HCT116 (cell line): Measurements from ENCODE around the gene PACS2.

Source experiments
- CEBPB ChIP-seq: IDR thresholded peaks from 2 replicates; pipeline ENCODE4 v1.6.1; 2012; ENCODE audit warnings: low read depth
- CTCF ChIP-seq, 3 experiments: fragments of 200-600 bp in 1 of 3; sonication (generic) in 1 of 3; IDR thresholded peaks in 2 of 3; conservative IDR thresholded peaks in 1 of 3; 2 replicates each; pipeline ENCODE4 v1.5.1; 2012 to 2017; ENCODE audit warnings: low read depth in 2 of 3, low read length in 2 of 3, antibody characterized with exemption in 1 of 3, borderline replicate concordance in 1 of 3, control low read depth in 1 of 3, mild to moderate bottlenecking in 1 of 3, mixed read lengths in 1 of 3, mixed run types in 1 of 3, moderate library complexity in 1 of 3; ENCODE audit not compliant: insufficient read depth in 1 of 3
- ELF1 ChIP-seq: IDR thresholded peaks from 2 replicates; pipeline ENCODE4 v1.6.1; 2012; ENCODE audit warnings: low read depth, borderline replicate concordance
- POLR2A ChIP-seq: IDR thresholded peaks from 2 replicates; pipeline ENCODE4 v1.7.0; 2011; ENCODE audit warnings: borderline replicate concordance; ENCODE audit not compliant: insufficient read depth, insufficient read length; ENCODE audit errors: extremely low read depth
- POLR2AphosphoS5 ChIP-seq: IDR thresholded peaks from 2 replicates; pipeline ENCODE4 v1.6.1; 2011; ENCODE audit warnings: mild to moderate bottlenecking, low read depth, low read length, moderate library complexity
- RAD21 ChIP-seq: IDR thresholded peaks from 2 replicates; pipeline ENCODE4 v1.6.1; 2012; ENCODE audit warnings: low read depth, mild to moderate bottlenecking
- REST ChIP-seq: IDR thresholded peaks from 2 replicates; pipeline ENCODE4 v1.6.1; 2012; ENCODE audit warnings: low read depth
- SIN3A ChIP-seq: IDR thresholded peaks from 2 replicates; pipeline ENCODE4 v1.6.1; 2012; ENCODE audit warnings: low read depth
- SP1 ChIP-seq: IDR thresholded peaks from 2 replicates; pipeline ENCODE4 v1.6.1; 2012; ENCODE audit warnings: low read depth
- YY1 ChIP-seq: IDR thresholded peaks from 2 replicates; pipeline ENCODE4 v1.6.1; 2011; ENCODE audit warnings: low read length, low read depth, moderate library complexity, mild to moderate bottlenecking; ENCODE audit not compliant: insufficient replicate concordance; ENCODE audit errors: extremely low read depth
- ZNF274 ChIP-seq: fragments of 200-500 bp; sonication (Bioruptor generic); IDR thresholded peaks from 2 replicates; pipeline ENCODE4 v1.6.1; 2014; ENCODE audit warnings: mild to moderate bottlenecking, low read depth, low read length, inconsistent platforms
- TF ChIP-seq, protein P1 (sequence below): IDR thresholded peaks from 2 replicates; pipeline ENCODE4 v1.6.1; 2012

- no peak for TF ChIP-seq POLR2AphosphoS5
- TF ChIP-seq POLR2A: no peak
- no peak for TF ChIP-seq CTCF (IDR thresholded peaks at IDR 0.05 in 2 of 3, conservative IDR thresholded peaks at IDR 0.05 in 1 of 3; ENCODE audit: borderline replicate concordance in 1 of 3, insufficient read depth in 1 of 3, low read depth in 2 of 3, low read length in 2 of 3)
- TF ChIP-seq CEBPB: no peak
- no peak for TF ChIP-seq REST
- TF ChIP-seq ZNF274: no peak
- TF ChIP-seq, protein P1, sequence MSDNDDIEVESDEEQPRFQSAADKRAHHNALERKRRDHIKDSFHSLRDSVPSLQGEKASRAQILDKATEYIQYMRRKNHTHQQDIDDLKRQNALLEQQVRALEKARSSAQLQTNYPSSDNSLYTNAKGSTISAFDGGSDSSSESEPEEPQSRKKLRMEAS: no peak
- no peak for TF ChIP-seq SP1
- TF ChIP-seq RAD21: no peak
- no peak for TF ChIP-seq SIN3A
- no peak for TF ChIP-seq YY1
- TF ChIP-seq ELF1: no peak
Observed at GRCh38 chr14:105388110-105388951, 73.8 kb downstream of the PACS2 start.
